Ishikawa (cell line): Measurements from ENCODE around the gene HMOX1.

Source experiments
- CEBPB ChIP-seq: IDR thresholded peaks from 2 replicates; pipeline ENCODE4 v1.6.1; 2012
- CREB1 ChIP-seq: IDR thresholded peaks from 2 replicates; pipeline ENCODE4 v1.6.1; 2012; ENCODE audit warnings: low read depth
- EGR1 ChIP-seq: IDR thresholded peaks from 2 replicates; pipeline ENCODE4 v1.6.1; 2012
- EP300 ChIP-seq: IDR thresholded peaks from 2 replicates; pipeline ENCODE4 v1.6.1; 2012; ENCODE audit warnings: borderline replicate concordance
- FOXM1 ChIP-seq: IDR thresholded peaks from 2 replicates; pipeline ENCODE4 v1.6.1; 2012; ENCODE audit warnings: low read depth, borderline replicate concordance
- MAX ChIP-seq: IDR thresholded peaks from 2 replicates; pipeline ENCODE4 v1.6.1; 2012
- NFIC ChIP-seq: IDR thresholded peaks from 2 replicates; pipeline ENCODE4 v1.6.1; 2012
- RAD21 ChIP-seq: IDR thresholded peaks from 2 replicates; pipeline ENCODE4 v1.6.1; 2012; ENCODE audit warnings: low read depth
- REST ChIP-seq: IDR thresholded peaks from 2 replicates; pipeline ENCODE4 v1.6.1; 2012; ENCODE audit warnings: low read depth, mild to moderate bottlenecking
- TAF1 ChIP-seq: IDR thresholded peaks from 2 replicates; pipeline ENCODE4 v1.6.1; 2012; ENCODE audit warnings: low read depth, mild to moderate bottlenecking
- TCF12 ChIP-seq: IDR thresholded peaks from 2 replicates; pipeline ENCODE4 v1.6.1; 2012; ENCODE audit warnings: low read depth
- TEAD4 ChIP-seq: IDR thresholded peaks from 2 replicates; pipeline ENCODE4 v1.6.1; 2012
- USF1 ChIP-seq: IDR thresholded peaks from 2 replicates; pipeline ENCODE4 v1.6.1; 2012
- YY1 ChIP-seq: IDR thresholded peaks from 2 replicates; pipeline ENCODE4 v1.6.1; 2012; ENCODE audit warnings: low read depth
- ZBTB7A ChIP-seq: IDR thresholded peaks from 2 replicates; pipeline ENCODE4 v1.6.1; 2012; ENCODE audit warnings: low read depth

HMOX1 gene

GRCh38 chr22:35381424-35382009 lies 621 bp downstream of the HMOX1 start:
- TF ChIP-seq RAD21 (no peak), USF1 (no peak), TEAD4 (no peak)

- no peak for TF ChIP-seq FOXM1
- no peak for TF ChIP-seq CREB1
- no peak for TF ChIP-seq CEBPB
- TF ChIP-seq ZBTB7A, result no peak
- no peak for TF ChIP-seq RAD21
- no peak for TF ChIP-seq EGR1
- TF ChIP-seq TEAD4, result no peak
- TF ChIP-seq EP300, result no peak
- TF ChIP-seq USF1, result no peak
- TF ChIP-seq TCF12, result no peak
- TF ChIP-seq YY1, result no peak
- TF ChIP-seq MAX, result no peak
- no peak for TF ChIP-seq TAF1
- no peak for TF ChIP-seq REST
- TF ChIP-seq NFIC, result no peak
Observed at GRCh38 chr22:35383679-35384071, 2.8 kb downstream of the HMOX1 start.

- no peak for TF ChIP-seq ZBTB7A
- TF ChIP-seq TAF1, result no peak
- TF ChIP-seq CREB1, result no peak
- no peak for TF ChIP-seq YY1
- no peak for TF ChIP-seq EGR1
- TF ChIP-seq TEAD4, result no peak
- no peak for TF ChIP-seq FOXM1
- TF ChIP-seq RAD21, result no peak
- no peak for TF ChIP-seq MAX
- TF ChIP-seq TCF12, result no peak
- TF ChIP-seq NFIC, result no peak
- TF ChIP-seq EP300, result no peak
- no peak for TF ChIP-seq REST
- no peak for TF ChIP-seq USF1
- no peak for TF ChIP-seq CEBPB
Observed at GRCh38 chr22:35384527-35384926, 3.6 kb downstream of the HMOX1 start.

GRCh38 chr22:35384975-35385588 lies 4.2 kb downstream of the HMOX1 start:
- TF ChIP-seq TAF1 (no peak), REST (no peak), CEBPB (no peak), EGR1 (no peak), USF1 (no peak), FOXM1 (no peak), MAX (no peak), TCF12 (no peak)
